ENCODE results near the gene BTK.

The BTK gene

GRCh38 chrX:101385795-101386541 lies at the start of gene BTK:
TSS of gene BTK (minus strand) at chrX:101386191. CDS start at chrX:101375284, 10,907 bp downstream.
- peak; percentile 65 to 73 (median 71) for DNase-seq

DNA sequence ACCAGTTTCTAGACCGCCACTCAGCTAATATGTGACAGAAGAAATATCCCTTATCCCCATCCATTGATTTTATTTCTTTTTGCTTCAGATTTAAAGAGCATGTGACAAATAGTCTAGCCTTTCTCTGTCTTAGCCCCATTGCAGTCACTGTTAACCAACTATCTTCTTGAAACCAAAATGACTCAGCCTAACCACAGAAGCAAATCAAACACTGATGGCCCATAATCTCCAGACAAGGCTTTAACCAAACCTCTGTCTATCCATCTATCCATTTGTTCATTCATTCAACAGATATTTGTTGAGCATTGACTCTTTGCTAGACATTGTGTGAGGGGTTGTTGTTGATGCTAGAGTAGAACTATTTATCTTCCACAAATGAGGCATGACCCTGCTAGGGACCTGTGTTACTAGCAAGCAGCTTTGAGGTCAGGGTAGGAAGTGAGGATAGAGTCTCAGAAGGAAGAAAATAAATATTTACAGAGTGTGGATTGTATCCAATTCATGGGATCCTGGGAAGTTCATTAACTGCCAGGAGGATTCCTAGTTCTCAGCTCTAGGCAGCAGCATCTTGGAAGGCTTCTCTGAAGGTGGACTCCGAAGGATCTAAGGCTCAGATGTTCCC lies 44.6 kb upstream of the BTK start:
- DNase-seq: no peak

DNA sequence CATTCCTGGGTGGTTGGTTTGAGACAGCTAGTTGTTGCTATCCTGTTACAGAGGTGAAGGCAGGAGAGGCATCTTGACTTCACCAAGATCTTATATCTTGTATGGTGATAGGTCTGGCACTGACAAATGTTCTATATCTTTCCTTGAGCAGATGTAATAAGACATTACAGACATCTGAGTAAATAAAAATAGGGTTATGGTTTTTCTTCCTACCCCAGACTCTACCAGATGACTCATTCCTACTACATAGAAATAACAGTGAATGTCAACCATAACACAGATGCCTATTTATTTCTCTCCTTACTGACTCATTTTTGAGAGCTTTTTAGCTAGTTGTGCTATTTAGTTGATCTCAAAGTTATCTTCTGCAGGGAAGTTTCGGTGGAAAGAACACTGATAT lies 43.9 kb upstream of the BTK start:
- no peak for DNase-seq

GRCh38 chrX:101427954-101428353 lies 42.0 kb upstream of the BTK start:
- DNase-seq: no peak

- no peak for DNase-seq
Observed at GRCh38 chrX:101419489-101419888, 33.5 kb upstream of the BTK start.

DNA sequence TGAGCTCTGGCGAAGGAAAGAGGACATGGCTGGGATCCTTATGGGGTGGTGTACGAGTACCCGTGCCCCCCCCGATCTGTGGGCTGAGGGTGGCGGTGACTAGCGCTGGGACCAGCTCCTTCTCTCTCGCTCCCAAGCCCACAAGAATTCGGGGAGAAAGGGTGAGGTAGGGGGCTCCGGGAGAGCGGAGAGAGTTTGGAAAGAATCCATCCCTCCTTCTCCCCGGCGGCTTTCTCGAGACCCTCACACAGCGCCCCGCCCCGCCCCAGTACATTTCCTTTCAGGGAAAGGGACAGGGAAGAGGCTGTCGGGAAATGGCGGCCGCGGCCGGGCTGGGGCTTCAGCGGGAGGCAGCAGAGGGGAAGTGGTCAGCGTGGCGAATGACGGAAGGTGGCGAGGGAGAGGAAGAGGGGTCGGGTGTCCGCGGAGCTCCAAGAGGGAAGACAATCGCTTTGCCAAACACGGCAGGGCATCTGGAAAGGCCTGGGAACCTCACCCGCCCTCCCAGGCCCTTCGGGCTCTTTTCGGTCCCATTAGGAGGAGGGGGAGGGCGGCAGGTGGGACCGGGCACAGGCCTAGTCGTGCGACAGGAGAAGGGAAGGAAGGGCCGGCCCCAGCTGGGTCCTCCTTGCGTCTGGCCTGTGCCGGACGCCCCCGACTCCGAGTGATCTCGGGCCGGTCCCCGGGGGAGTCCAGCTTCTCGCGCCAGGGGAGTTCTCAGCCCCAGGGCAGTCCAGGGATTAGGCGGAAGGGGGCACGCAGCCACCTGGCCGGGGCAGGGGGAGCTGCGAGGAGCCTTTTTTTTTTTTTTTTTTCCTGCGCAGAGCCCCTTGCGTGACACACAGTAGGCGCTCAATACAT lies 32.2 kb upstream of the BTK start:
- peak; percentile 57 to 79 (median 59) for DNase-seq

DNA sequence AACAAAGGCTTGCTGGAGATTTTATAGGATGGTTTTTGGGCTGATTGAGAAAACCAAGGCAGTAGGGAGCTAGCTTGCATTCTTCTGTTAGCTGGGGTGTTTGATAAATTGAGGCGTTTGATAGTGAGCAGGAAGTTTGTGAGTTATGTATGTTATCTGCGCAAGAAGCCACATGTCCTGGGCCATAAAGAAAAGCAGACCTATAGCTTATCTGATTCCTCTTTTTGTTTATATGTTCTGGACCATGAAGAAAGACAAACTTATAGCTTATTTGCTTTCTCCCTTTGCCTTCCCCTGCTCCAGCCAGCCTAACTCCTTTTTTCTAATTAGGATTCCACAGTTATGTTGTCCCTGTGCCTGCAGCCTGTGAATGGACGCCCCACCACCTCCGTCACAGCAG lies 31.2 kb upstream of the BTK start:
- DNase-seq: no peak

- DNase-seq: no peak
Observed at GRCh38 chrX:101416691-101417090, 30.7 kb upstream of the BTK start.

DNA sequence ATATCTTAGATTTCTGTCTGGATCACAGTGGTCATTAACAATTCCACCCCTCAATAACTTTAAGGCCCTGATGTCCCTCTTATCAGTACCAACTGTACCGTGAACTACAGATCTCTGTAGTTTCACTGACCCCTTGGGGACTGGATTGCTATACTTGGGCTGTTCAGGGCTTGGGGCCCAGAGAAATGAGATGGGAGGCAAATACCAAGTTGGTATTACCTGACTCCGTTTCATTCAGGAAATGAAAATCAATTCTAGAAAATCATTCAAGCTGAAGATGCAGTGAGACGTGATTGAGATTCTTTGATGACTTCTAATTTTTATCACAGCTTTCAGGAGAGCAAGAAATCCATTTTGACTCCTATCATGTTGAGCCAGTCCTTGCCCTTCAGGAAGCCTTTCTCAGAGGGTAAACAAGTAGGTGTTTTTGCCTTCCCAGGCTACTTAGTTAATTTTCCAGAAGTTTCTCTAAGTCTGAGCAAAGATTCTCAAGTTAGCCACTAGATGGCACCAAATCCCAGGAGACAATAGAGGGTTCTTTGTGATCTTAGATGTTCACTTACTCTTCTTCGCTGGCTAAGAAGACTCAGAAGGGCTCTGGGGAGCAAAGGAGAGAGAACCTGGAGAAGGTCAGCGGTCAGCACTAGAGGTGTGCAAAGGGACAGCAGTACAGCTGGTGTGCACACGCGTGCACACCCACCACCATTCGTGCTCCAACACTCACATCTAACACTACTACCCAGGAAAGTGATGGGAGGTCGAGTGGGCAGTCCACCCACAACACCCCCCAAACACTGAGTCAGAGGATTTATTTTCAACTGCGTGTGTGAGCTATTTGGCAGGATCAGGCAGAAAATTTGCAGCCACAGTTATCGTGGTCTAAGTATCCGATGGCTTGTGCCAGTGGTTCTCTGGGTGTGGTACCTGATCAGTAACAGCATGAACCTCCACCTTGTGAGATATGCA lies 29.5 kb upstream of the BTK start:
- DNase-seq: peak; percentile 70 to 78 (median 76)

GRCh38 chrX:101411984-101412383 lies 26.0 kb upstream of the BTK start:
- no peak for DNase-seq

DNA sequence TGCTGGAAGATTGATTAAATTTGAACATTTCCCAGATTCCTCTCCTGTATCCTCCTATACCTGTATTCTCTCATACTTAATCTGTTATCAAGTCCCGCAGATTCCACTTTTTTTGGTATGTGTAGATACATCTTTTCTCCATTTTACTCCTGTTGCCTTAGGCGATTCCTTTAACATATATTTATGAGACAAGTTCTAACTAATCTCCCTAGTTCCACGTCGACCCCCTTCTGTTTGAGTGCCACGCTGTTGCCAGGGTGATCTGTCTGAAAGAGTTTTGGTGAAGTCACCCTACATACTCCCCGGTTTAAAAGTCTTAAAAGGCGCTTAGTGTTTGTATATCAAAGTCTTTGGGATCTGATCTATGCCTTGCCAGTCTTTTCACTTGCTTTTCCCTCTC lies 24.5 kb upstream of the BTK start:
- DNase-seq: no peak

DNA sequence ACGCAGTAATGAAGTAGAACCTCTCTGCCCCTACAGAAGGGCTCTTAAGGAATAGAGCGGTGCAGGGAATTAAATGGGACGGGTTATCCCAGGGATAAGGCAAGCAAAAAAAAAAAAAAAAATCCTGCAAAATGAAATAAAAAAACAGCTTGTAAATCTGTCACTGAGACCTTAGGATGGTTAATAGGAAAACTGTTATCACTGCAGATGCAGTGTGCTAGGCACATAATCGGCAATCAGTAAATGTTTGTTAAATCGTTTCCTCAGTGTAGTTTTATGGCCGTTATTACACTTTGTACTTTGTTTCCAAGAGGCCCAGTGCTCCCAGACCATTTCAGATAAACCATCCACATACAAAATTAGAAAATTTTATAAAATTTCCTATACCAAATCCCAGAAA lies 23.1 kb upstream of the BTK start:
- DNase-seq: no peak

DNA sequence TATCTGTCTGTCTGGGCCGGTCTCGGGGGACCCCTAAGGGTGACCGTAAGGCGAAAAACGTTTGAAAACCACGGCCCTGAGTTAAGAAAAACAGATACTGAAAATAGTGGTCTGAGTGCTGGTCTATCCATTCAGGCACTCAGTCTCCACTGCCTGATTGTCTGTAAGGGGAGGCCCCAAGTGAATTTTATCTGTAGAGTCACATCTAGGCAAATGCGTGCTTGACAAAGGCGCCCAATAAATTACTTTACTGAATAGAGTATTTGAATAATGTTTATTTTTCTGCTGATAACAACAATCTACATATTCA lies 22.5 kb upstream of the BTK start:
- no peak for DNase-seq

DNA sequence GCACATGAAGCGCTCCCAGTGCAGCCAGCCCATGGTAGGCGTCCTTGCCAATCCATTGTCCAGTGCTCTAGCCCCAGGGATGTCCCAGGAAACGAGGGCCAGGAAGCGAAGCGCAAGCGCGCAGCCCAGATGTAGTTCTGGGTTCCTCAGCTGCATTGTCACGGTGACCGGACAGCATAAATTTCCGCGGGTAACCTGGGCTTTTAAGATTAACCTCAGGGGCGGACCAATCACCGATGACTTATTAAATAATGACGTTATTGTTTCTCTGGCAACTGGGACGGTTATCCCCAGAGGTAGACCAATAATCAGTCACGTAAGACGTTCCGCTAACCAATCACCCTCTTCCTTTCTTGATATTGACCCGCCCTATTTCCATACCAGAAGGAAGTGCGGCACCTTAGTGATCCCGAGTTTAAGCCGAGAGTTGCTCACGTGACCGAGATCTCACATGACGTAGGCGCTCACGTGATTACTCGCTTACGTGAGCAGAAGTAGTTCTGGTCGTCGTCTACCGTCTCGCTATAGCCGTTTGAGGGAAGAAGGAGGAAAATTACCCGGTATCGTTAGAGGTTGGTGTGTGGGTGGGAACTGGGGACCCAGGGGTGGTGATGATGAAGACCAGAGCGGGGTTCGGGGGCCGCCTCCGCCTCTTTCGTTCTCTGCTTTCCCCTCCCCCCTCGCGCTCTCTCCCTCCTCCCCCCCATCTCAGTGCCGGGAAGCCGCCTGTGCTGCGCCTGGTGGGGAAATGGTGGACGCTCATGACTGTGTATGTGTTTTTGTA lies 21.9 kb upstream of the BTK start, which contains the start of the genes GLA and HNRNPH2:
Gene GLA (minus strand): TSS at position 178 of the 784 bp plus-strand sequence. CDS start 22 bp downstream, at position 156.
Gene HNRNPH2 (plus strand): TSS at position 475 of the 784 bp plus-strand sequence. CDS start 3,767 bp downstream, outside the sequence.
- DNase-seq: peak; percentile 91 to 97 (median 96)

- DNase-seq: peak; percentile 32 to 40 (median 36)
Observed at GRCh38 chrX:101407167-101407747, 21.3 kb upstream of the BTK start.

DNA sequence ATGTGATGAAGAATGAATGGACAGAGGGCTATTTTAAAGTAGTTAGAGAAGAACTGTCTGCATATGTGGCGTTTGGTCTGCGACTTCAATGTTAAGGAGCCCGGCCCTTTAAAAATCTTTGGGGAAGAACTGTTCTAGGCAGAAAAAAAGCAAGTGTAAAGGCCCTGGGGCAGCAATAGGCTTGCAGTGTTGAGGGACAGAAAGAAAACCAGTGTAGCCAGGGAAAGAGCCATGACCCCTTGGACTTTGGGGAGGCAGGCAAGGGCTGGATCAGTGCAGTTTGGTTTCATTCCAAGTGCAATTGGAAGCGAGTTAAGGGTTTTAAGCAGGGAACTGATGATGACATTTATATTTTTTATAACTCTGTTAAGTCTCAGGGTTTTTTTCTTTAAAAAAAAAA lies 13.8 kb upstream of the BTK start:
- no peak for DNase-seq

DNA sequence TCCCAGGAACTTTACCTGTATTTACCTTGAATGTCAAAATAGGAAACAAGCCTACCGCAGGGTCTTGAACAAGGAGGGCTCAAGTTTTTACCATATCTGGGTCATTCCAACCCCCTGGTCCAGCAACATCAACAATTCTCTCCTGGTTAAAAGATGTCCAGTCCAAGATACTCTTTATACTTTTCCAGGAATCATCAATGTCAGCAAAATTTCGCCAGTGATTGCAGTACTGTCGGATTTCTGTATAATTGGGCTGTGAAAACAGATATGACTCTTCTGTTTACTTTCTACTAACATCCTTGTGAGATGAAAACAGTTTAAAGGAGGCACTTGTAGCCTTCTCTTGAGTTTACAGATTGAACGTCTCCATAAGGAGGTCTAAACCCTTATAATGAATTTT lies 12.7 kb upstream of the BTK start:
- DNase-seq: no peak

DNA sequence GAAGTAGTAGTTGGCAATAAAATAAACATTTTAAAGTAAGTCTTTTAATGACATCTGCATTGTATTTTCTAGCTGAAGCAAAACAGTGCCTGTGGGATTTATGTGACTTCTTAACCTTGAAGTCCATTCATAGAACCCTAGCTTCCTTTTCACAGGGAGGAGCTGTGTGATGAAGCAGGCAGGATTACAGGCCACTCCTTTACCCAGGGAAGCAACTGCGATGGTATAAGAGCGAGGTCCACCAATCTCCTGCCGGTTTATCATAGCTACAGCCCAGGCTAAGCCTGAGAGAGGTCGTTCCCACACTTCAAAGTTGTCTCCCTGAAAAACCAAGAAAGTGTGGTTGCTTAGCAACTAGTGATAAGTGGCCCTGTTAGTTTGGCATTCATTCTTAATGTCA lies 11.8 kb upstream of the BTK start:
- DNase-seq: no peak

DNA sequence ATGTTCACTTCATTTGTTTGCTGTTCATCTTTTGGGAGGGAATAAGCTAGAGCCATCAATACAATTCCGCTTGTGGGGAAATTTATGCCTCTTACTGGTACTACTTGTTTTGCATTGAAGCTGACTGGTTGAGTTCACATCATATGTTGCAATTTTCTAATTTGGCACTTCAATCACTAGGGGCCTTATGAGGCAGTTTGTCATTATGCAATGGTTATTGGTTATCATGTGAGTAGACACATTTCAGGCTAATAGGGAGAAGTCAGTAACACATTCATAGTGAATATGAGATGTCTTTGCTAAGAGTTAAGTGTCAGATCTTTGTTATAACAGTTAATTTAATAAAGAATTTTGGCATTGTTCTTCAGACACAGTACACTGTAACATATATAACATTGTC lies 9.8 kb upstream of the BTK start:
- peak; percentile 32 to 68 (median 61) for DNase-seq

GRCh38 chrX:101394372-101394771 lies 8.4 kb upstream of the BTK start:
- DNase-seq: no peak

Measured in suppressor macrophage treated with lipopolysaccharide for 1 hour (primary cell).